ENCODE results near the gene FBXO7.

DNA sequence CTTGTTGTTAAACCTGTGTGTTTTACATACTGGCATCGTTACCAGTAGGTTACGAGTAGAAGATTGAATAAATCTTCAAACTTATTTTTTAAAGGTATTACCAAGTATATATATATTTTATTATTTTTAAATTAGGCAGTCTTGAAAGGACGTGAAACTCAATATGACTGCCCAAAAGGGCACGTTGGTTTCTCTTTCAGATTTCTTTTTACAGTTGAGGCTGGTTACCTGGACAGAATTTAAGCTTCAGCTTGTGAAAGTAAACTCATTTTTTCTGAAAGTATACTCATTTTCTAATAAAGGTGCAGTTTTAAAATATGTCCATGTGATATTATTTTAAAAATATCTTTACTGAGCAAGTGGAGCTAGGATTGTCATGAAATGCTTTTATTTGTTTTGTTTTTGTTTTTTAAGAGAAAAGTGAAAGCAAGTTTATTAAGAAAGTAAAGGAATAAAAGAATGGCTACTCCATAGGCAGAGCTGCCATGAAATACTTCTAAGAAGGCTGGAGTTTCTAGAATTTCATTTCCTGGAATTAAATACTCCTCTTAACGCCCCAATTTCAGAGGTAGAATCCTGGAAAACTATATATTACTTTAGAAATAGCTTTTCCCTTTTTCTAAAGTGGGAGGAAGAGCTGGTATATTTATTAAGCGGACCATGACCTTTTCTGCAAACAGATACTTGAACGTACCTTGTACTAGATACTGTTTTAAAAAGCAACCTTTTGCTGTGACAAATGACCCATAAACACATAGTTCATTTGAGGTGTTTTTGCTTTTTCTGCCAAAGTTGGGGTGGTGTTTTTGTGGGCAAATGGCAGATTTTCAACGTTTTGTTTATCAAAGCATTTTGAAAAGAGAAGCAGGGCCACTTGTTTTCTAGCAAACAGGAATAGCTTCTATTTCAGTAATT, 1.9 kb downstream of the FBXO7 start:
- TF ChIP-seq, protein P1, sequence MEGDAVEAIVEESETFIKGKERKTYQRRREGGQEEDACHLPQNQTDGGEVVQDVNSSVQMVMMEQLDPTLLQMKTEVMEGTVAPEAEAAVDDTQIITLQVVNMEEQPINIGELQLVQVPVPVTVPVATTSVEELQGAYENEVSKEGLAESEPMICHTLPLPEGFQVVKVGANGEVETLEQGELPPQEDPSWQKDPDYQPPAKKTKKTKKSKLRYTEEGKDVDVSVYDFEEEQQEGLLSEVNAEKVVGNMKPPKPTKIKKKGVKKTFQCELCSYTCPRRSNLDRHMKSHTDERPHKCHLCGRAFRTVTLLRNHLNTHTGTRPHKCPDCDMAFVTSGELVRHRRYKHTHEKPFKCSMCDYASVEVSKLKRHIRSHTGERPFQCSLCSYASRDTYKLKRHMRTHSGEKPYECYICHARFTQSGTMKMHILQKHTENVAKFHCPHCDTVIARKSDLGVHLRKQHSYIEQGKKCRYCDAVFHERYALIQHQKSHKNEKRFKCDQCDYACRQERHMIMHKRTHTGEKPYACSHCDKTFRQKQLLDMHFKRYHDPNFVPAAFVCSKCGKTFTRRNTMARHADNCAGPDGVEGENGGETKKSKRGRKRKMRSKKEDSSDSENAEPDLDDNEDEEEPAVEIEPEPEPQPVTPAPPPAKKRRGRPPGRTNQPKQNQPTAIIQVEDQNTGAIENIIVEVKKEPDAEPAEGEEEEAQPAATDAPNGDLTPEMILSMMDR (IDR thresholded peaks at IDR 0.05; ENCODE audit: insufficient read depth, low read length): no peak
- no peak for TF ChIP-seq POLR2AphosphoS5 (IDR thresholded peaks at IDR 0.05; ENCODE audit: low read depth)
- no peak for TF ChIP-seq GABPA (IDR thresholded peaks at IDR 0.05; ENCODE audit: low read depth)
- TF ChIP-seq, protein P2, sequence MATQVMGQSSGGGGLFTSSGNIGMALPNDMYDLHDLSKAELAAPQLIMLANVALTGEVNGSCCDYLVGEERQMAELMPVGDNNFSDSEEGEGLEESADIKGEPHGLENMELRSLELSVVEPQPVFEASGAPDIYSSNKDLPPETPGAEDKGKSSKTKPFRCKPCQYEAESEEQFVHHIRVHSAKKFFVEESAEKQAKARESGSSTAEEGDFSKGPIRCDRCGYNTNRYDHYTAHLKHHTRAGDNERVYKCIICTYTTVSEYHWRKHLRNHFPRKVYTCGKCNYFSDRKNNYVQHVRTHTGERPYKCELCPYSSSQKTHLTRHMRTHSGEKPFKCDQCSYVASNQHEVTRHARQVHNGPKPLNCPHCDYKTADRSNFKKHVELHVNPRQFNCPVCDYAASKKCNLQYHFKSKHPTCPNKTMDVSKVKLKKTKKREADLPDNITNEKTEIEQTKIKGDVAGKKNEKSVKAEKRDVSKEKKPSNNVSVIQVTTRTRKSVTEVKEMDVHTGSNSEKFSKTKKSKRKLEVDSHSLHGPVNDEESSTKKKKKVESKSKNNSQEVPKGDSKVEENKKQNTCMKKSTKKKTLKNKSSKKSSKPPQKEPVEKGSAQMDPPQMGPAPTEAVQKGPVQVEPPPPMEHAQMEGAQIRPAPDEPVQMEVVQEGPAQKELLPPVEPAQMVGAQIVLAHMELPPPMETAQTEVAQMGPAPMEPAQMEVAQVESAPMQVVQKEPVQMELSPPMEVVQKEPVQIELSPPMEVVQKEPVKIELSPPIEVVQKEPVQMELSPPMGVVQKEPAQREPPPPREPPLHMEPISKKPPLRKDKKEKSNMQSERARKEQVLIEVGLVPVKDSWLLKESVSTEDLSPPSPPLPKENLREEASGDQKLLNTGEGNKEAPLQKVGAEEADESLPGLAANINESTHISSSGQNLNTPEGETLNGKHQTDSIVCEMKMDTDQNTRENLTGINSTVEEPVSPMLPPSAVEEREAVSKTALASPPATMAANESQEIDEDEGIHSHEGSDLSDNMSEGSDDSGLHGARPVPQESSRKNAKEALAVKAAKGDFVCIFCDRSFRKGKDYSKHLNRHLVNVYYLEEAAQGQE (IDR thresholded peaks at IDR 0.05; ENCODE audit: insufficient replicate concordance, low read depth): no peak

Data from HL-60 (cell line).